T47D (cell line): ENCODE measurements around the gene MAP2K7.
A peak's percentile ranks its signal among the peaks of the same experiment; 100 is the strongest.
"Not testable (repeated sequence)": the region's sequence is repeated elsewhere in the genome, so short reads cannot be mapped to it uniquely, and the experiment has no call there.

ENCODE experiments used
- DNase-seq, 2 experiments: peaks; one replicate each; pipeline versions ENCODE4 v3.0.0 to v3.0.0-alpha.2; 2011 to 2012; ENCODE audit warnings: low read depth in 1 of 2, low spot score in 1 of 2
- JUND ChIP-seq: IDR thresholded peaks from 2 replicates; pipeline ENCODE4 v1.6.1; 2012; ENCODE audit warnings: low read depth
- in situ Hi-C: cut with HindIII; loops from 2 replicates; pipeline ENCODE4 v1.10.0; 2016; ENCODE audit warnings: low sequenced_read_pairs, low pct_unique_long_range_greater_than_20kb

MAP2K7 gene

DNA sequence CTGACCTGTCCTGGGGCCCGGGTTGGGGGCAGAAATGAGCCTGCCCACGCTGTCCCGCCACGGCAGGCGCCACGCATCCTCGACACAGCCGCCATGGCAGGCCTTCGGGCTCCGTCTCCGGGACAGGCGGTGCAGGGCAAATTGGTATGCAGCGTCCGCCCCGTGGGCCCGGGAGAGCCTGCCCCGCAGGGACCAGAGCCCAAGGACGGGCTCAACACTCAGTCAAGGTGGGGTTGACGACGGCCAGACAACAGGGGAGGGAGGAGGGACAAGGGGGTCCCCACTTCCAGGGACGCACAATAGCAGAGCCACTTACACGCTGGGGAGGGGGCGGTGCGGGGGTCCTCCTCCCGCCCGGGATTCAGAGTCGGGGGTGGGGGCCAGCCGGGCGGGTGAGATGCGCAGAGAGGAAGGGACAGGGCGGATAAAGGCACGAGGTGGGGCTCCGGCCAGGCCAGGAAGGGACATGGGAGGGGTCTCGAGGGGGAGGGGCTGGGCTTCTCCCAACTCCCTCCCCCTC is 21.0 kb downstream of the MAP2K7 start:
- DNase-seq, result no peak
- in situ Hi-C loops, result no loop called here
- TF ChIP-seq JUND, result no peak

DNA sequence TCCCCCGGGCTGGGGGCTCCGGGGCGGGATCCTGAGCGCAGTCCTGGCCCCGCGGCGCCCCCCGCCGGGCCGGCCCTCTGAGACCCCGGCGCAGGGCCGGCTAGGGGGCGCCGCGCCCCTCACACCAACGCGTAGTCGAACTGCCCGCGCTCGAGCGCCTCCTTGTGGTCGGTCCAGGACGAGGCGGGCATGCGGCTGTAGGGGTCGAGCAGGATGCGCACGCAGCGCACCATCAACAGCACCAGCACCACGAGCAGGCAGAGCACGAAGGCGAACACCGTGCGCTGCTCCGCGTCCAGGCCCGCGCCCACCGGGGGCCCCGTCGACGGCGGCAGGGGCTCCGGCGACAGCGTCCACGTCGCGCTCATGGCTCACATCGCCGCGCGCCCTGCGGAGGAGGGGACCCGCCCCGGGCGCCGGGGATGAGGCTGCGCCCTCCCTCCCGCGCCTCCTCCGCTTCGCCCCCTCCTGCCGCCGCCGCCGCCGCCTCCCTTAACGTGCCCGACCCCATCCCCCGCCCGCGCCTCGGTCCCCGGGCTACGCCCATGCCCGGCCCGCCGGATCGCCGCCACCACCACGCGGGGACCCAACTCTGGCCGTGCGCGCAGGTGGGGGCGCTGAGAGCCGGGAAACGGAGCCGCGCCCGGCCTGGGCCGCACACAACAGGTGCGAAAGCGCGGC is 21.6 kb downstream of the MAP2K7 start:
- TF ChIP-seq JUND, result no peak
- peak; percentile 65 to 69 for DNase-seq
- in situ Hi-C loops, result no loop called here

DNA sequence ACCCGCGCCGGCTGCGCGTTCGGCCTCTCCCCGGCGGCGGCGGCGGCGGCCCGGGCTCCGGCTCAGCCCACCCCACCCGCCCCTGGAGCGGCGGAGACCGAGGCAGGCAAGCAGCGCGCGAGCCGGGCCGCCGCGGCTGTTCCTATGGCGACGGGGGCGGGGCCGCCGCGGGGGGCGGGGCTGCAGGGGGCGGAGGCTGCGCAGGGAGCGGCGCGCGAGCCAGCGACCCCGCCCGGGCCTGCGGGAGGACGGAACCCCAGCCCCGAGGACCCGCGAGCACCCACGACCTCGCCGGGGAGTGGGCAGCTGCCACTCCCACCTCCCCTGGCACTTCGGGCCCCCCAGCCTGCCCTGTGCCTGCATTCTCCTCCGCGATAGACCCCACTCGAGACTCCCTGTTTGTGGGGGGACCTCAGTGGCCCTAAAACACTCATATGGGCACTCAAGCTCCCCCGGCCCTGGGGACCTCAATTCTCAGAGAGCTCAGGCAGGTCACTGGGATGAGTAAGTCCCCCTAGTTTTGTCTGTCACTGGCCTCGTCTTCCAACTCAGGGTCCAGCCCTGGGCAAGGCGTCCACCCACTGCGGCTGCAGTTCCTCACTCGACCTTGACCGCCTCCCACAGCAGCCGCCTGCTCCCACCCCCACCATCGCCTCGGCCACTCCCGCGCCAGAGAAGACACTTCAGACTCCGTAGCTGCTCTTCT is 22.5 kb downstream of the MAP2K7 start, which contains the start of gene CTXN1:
Gene CTXN1, minus strand, starts transcription at position 115 of the 706 bp plus-strand sequence. CDS start 597 bp downstream, outside the sequence.
- TF ChIP-seq JUND, result no peak
- in situ Hi-C loops, result no loop called here
- peak; percentile 69 to 80 for DNase-seq

DNA sequence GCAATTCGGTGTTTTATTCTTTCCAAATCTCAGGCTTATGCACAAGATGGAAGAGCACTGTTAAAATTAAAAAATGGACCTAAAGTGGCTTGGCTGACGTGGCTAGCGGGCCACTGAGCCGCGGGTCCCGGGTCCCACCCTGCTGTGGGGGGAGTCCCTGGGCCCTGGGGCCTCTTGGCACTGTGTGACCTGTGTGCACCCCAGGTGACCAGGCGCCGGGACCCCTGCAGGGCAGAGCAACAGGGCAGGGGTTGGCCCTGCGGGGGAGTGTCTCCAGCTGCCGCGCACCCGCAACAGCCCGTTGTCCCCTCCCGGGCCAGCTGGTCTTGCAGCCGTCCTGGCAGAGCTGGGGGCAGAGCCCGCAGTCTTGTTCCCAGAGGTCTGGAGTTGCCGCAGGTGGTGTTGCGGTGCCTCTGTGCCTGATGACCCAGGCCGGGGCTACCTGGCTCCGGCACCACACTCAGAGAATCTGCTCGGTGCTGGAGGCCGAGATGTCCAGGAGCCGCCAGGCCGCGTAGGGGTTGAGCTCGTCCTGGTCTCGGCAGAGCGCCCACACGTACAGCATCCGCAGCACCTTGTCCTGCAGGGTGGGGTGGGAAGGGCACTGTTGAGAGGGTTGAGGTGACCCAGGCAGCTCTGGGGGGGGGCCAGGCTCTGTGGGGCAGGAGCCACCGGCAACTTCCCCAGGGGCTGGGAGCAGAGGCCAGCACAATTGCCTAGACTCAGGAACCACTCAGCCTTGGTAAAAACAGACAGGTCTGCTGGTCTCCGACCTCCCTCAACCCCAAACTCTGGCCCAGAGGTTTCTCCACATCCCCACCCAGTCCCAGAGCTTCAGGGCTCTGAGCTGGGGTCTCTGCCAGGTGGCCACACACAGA is 23.3 kb downstream of the MAP2K7 start:
- no peak for DNase-seq
- in situ Hi-C loops, result no loop called here
- TF ChIP-seq JUND, result no peak

DNA sequence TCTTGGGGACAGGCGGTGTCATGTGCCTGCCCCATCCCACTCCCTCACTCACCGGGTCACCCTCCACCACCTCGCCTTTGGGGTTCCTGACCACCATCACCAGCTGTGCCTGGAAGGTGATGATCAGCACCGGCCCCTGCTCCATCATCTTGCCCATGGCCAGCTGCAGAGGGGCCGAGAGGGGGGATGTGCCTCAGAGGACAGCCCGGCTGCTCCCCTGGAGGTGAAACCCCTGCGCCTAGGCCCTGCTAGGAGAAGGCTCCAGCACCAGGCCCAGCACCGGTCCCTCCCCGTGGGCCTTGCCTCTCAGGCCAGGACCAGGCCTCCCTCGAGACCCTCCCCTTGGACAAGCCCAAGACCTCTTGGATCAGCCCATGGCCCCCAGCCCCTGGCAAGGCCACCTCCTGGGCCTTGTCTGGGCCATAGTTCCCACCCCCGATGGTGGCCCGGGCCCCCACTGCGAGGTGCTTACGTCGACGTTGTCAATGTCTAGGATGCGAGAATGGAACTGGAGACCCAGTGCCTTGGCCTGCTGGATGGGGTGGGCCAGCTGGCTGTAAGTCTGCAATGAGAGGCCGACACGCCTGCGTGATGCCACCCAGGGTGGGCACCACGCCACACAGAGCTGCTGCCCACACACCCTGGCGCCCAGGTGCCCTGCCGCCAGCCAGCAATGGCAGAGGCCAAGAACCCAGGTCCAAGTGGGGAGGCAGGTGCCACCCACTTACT is 24.1 kb downstream of the MAP2K7 start:
- in situ Hi-C loops, result no loop called here
- no peak for TF ChIP-seq JUND
- no peak for DNase-seq

DNA sequence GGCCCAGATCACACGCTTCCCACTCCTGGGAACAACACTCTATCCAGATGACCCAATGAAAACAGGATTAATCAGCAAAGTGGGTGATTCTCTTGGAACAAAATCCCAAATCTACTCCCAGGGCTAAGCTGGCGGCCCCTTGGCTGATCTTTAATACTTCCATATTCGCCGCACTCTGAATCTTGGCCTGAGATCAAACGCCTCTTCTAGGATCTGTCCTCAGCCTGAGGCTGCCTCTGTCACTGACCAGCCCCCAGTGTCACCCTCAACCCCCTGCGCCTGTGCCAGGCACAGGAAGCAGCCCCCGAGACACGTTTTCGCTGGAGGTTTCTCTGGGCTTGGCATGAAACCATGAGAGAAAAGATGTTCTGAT is 24.6 kb downstream of the MAP2K7 start:
- no peak for DNase-seq
- in situ Hi-C loops, result no loop called here

DNA sequence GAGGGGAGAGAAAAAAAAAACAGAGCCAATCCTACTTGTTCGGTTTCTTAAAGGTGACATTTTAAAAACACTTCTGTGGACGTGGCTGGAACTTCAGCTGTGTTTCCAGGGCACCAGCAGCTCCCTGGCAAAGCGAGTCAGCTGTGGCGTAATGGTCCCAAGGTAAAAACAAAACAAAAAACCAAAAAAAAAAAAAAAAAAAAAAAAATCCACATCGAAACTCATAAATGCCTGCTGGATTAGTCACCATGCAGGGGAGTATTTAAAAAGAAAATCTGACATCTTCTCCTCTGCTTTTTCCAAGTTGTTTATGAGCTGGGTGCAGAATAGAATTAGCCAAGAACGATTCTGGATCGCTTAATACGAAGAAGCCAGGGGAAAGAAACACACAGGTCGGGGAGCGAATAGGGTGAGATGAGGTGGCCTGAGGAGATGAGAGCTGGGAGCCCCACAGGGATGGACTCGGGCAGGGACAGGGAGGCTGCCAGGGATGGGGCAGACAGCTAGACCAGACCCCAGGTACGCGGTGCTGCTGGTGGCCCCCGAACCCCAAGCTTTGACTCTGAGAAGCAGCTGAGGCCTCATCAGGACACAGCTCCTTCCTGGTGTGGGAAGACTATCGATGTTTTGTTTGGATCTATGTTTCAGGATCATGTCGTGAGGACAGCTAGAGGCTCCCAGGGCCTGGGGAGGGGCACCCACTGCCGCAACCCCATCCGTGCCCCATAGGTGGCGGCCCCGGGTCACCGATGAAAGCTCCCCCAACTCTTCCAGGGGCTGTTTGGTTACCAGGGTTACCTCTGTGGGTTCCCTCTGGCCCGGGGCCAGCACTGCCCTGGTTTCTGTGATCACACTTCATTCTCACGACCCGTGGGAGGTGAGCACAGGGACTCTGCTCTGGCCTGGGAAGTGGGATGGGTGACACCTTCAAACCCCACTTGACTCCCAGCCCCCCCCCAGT is 25.3 kb downstream of the MAP2K7 start:
- DNase-seq, result no peak
- in situ Hi-C loops, result no loop called here
- no peak for TF ChIP-seq JUND

More for the DNA sequence above, 24.6 kb downstream of the MAP2K7 start:
- no peak for TF ChIP-seq JUND

DNA sequence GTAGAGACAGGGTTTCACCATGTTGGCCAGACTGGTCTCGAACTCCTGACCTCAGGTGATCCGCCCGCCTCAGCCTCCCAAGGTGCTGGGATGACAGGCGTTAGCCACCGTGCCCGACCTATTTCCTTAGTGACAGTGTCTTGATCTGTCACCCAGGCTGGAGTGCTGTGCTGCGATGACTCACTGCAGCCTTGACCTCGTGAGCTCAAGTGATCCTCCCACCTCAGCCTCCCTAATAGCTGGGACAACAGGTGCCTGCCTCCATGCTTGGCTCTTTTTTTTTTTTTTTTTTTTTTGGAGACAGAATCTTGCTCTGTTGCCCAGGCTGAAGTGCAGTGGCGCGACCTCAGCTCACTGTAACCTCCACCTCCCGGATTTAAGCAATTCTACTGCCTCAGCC is 26.4 kb downstream of the MAP2K7 start:
- DNase-seq, in situ Hi-C loops: not testable (repeated sequence)

DNA sequence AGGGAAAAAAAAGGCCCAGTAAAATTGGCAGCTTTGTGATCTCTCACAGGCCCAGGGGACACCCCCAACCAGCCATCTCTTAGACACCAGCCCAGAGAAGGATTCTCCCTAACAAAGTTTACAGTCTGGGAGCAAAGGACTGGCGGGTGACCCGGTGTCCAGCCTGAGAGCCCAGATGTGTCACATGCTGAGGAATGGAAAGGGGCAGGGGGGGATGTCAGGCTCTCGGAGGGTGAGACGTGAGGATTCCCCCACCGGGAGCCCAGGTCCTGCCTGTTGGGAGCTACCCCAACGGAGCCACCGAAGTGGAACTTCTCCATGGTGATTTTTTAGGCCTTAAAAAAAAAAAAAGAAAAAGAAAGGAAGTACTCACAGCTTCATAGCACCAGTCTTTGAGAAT is 27.1 kb downstream of the MAP2K7 start:
- in situ Hi-C loops, result no loop called here
- no peak for DNase-seq
- no peak for TF ChIP-seq JUND

DNA sequence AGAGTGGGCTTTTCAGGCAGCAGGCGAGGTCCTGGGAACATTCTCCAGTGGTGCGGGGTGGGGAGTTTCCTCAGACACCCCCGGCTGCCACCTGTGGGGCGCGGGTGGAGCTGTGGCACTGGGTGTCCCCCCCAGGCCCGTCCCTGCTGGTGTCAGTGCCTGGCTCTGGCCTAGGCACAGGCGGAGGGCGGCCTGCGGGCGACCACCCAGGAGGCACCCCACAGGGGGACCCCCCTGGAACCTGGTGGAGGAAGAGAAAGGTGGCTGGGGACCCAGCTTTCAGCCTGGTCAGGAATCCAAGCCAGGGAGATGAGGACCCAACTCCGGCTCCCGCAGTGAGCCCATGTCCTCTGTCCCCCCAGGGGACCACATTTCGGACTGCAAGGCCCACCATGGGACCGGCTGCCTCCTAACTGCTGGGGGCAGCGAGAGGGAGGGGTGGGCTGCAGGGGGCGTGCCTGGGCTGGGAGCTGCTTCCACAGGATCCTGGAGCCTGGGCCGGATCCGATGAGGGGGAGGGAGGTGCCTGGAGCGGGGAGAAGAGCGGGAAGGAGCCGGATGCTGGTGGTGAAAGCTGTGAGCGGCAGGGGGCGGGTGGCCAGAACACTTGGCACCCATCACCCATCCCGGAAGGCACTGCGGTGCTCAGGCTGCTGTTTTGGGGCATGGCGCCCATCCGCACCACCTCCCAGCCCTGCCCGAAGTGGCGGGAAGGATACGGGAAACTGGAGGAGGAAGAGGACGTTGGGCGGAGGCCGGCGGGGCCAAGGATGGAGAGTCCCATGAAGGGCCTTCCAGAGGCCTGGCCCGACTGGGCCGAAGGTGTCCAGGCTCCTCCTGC is 27.8 kb downstream of the MAP2K7 start:
- no peak for TF ChIP-seq JUND
- in situ Hi-C loops, result no loop called here
- DNase-seq, result no peak
